GM18502 (cell line): ENCODE results near the gene SUB1.
"Not testable (repeated sequence)": the region's sequence is repeated elsewhere in the genome, so short reads cannot be mapped to it uniquely, and the experiment has no call there.

ENCODE experiments used
- ATAC-seq: cut with Tn5 transposase; IDR thresholded peaks from one replicate; pipeline ENCODE4 v1.9.1; 2021; ENCODE audit warnings: mild to moderate bottlenecking; ENCODE audit not compliant: unreplicated experiment, poor library complexity

SUB1 gene

DNA sequence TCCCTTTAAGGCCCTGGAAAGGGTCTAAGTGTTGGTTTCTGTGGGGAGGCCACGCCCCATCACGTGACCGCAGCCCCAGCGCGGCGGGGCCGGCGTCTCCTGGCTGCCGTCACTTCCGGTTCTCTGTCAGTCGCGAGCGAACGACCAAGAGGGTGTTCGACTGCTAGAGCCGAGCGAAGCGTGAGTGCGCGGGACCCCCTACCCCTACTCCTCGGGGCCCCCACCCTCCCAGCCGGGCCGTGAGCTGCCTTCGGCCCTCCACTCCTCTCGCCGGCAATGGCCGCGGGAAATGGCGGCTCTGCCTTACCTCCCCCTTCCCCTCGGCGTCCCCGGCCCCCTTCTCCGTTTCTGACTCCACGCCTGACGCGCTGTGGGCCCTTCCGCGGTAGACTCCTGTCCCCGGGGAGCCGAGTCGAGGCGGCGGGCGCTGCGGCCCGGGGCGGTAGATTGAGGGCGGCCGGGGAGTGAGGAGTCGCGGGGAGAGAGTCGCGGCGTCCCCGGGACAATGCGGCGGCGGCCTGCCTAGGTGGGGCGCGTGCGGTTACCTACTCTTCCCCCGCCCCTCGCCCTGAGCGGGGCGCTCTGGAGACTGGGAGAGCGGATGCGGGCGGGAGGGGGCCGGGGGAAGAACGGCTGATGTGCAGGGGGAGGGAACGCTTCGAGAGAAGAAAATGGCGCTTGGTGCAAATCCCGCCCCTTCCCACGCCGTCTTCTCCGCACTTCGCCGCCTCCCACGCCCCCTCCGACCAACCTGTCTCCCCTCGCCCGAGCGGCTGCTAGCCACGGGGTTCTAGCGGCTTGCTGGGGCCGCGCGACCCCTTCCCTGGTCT, at the start of gene SUB1:
Gene SUB1 (plus strand): TSS at position 112 of the 830 bp plus-strand sequence. CDS start 2,956 bp downstream, outside the sequence.
- peak; percentile 45 for ATAC-seq

DNA sequence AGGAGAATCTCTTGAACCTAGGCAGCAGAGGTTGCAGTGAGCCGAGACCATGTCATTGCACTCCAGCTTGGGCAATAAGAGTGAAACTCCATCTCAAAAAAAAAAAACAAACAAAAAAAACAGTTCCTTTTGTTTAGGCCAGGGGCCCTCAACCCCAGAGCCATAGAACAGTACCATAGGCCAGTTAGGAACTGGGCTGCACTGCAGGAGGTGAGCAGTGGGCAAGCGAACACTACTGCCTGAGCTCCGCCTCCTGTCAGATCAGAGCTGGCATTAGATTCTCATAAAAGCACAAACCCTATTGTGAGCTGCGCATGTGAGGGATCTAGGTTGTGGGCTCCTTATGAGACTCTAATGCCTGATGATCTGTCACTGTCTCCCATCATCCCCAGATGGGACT, 49.1 kb upstream of the SUB1 start:
- no peak for ATAC-seq

DNA sequence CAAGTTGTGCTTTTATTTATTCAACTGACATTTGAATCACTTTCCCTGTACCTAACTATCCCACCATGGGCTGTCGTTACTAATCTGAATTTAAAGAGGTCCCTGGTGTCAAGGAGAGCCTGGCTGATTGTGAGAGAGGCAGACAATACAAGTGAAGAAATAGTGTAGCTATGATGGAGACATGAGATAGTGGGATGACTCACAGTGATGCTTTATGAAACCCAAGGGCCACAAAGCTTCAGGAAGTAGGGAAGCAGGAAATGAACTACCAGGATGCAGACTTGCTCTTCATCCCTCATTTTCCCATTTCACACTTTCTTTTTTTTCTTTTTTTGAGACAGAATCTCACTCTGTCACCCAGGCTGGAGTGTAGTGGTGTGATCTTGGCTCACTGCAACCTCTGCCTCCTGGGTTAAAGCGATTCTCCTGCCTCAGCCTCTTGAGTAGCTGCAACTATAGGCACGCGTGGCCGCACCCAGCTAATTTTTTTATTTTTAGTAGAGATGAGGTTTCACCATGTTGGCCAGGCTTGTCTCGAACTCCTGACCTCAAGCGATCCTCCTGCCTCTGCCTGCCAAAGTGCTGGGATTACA, 47.8 kb upstream of the SUB1 start:
- peak; percentile 33 for ATAC-seq

DNA sequence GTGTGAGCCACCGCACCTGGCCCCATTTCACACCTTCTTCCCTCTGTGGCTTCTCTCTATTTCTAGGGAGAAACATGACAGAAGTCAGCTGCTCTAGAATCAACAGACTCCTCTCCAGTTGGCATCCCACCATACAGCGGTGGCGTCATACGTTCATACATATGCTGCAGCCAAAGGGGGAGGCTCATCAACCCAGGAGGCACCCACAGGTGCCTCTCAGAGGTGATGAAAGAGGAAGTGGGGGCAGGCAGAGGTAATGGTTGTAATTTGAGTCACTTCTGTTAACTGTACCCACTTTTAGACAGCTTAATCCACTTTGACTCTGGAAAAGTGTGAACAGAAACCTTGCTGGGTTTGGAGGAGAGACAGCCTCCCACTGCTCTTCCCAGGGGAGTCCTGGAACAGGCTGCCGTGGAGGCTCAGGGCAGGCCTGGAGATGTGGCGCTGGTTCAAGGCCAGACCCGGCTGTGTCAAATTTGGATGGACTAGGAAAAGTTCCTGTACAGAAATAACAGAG, 47.3 kb upstream of the SUB1 start:
- peak; percentile 79 for ATAC-seq

DNA sequence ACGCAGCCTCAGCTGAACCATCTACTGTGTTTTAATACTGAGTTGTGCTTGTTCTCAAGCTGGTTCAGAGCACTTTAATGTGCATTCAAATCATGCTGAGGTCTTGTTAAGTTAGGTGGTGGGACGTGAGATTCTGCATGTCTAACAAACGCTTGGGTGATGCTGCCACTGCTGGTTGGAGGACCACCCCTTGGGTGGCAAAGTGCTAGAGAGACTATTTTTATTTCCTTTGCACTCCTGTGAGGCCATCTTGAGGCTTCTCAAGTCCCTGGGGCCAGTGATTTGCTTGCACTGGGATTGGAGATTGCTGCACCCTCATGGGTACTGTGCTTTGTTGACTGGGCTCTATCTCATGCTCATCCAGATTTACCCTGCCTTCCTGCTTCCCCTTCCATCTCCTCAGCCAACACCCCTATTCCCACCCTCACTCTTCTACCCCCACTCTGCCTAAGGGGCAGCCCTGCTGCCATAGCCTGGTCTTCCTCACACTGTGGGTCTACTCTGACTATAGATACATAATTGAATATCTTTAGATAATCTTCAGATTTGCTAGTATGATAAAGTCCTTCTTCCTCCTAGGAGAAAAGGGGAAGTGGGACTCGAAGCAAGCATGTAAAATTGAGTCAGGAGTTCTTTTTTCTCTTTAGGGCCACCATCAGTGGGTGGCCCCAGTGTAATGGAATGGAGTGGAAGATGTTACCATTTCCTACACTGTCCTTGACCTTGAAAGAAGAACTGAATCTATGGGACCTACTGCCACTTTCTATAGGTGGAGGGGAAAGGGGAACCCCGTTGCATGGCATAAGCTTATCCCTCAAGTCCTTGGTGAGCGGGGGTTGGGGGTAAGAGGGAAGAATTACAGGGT, 45.1 kb upstream of the SUB1 start:
- ATAC-seq, result peak; percentile 19

DNA sequence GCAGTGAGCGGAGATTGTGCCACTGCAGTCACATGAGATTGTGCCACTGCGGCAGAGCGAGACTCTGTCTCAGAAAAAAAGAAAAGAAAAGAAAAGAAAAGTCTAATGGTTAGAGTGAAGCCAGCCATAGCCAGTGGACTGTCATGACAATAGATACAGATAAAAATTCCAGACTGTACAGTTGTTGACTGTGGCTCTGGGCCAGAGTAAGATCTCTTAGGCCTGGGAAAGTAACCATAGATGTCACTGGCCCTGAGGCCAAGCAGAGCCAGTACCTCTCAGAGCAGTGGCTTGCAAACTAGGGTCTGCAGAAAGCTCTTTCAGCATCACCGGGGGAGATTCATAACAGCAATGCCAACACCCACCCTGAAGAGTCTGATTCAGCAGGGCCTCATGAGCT, 44.1 kb upstream of the SUB1 start:
- ATAC-seq, result no peak

DNA sequence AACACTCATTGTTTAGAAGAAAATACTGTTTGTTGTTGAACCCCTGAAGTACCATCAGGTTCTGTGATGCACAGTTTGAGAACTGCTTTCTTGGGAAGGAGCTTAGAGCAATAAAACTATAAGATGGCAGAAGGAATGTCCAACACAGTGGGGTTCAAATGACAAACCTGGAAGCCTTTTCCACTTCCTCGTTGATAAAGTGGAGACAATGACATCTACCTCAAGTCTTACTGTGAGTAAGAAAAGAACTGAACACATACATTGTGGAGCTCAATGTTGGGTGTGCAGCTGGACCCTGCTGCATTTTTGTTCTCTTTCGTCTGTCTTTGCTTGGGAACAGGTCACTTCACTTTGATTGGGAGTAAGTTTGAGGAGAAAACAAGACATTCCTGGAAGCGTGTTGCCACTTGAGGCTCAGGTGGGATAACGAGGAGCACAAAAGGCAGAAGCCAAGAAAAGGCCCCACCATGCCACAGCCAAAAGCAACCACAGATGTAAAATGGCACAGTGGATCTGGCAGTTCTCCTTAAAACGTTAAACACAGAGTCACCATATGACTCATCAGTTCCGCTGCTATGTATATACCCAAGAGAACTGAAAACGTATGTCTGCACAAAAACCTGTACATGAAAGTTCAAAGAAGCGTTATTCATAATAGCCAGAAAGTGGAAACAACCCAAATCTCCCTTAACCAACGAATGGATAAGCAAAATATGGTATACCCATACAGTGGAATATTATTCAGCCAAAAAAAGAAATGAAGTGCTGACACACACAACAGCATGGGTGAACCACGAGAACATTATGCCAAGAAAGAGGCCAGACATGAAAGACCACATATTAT, 42.9 kb upstream of the SUB1 start:
- peak; percentile 75 for ATAC-seq

DNA sequence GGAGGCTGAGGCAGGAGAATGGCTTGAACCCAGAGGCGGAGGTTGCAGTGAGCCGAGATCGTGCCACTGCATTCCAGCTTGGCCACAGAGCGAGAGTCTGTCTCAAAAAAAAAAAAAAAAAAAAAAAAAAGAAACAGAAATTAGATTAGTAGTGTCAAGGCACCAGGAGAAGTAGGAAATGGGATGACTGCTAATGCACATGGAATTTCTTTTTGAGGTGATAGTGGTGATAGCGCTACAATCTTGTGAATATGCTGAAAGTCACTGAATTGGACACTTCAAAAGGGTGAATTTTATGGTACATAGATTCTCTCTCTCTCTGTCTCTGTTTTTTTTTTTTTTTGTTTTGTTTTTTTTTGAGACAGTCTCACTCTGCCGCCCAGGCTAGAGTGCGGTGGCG, 42.1 kb upstream of the SUB1 start:
- no peak for ATAC-seq

DNA sequence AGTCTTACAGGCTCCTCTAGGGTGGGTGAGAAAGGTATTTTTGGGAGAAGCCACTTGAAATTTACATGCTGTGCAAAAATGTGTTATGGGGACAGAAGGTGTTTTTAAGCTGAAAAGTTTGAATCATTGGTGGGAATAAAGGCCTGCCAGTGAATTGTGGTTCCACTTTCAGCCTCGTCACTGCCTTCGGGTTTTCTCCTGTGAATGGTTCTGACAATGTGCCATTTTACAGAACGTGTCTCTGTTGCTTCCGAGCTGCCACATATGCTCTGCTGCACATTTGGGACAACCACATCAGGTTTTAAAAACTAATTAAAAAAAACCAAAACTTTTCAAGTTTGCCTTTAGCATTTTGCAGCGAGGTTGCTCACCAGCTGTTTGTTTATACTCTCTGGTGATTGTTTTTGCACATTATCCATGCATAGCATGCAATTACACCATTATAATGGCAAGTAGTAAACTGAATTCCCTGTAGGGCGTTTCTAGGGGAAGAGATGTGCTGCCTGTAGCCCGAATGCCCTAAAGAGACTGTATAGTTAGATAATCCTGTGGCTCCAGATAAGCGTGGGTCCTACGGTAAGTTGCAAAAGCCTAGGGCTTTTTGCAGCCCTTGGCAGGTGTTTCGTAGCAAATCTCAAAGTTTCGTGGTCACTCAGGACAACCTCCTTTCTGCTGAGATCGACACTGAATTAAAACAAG, 40.1 kb upstream of the SUB1 start:
- no peak for ATAC-seq

DNA sequence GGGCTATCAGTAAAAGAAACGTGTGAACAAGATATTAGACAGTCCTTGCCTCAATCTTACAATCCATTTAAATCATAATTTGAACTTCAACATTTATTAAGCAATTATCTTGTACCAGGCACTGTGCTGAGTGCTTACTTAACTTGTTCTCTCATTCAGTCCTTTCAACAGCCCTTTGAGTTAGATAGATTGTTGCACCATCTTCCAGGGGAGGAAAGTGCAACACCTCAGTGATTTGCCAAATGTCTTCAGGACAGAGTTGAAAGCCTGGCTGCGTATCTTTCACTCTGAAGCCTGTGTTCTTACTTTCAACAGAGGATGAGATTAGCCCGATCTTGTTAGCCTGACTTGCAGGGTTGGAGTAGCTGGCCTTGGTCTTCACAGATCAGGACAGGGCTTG, 34.2 kb upstream of the SUB1 start:
- ATAC-seq, result no peak

DNA sequence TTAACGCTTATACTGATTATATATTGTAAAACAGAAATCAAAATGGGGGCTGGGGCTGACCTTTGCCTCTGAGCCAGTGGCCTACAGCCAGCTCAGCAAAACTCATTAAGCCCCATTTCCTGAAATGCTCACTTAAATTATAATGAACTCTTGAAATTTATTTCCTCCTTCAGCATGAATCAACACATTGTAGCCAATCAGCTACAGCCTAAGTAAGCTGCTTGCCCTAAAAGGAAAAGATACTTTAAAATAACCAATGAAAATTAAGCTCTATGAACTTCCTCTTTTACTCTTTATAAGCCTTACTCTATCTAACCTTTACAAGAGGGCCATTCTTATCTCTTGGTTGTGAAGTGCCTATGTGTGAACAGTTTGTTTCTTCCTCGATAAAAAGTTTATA, 33.5 kb upstream of the SUB1 start:
- ATAC-seq, result no peak

DNA sequence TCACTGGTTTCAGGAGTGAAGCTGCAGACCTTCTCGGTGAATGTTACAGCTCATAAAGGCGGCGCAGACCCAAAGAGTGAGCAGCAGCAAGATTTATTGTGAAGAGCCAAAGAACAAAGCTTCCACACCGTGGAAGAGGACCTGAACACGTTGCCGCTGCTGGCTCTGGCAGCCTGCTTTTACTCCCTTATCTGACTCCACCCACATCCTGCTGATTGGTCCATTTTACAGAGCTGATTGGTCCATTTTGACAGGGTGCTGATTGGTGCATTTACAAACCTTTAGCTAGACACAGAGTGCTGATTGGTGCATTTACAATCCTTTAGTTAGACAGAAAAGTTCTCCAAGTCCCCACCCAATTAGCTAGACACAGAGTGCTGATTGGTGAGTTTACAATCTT, 32.9 kb upstream of the SUB1 start:
- ATAC-seq, result not testable (repeated sequence)

DNA sequence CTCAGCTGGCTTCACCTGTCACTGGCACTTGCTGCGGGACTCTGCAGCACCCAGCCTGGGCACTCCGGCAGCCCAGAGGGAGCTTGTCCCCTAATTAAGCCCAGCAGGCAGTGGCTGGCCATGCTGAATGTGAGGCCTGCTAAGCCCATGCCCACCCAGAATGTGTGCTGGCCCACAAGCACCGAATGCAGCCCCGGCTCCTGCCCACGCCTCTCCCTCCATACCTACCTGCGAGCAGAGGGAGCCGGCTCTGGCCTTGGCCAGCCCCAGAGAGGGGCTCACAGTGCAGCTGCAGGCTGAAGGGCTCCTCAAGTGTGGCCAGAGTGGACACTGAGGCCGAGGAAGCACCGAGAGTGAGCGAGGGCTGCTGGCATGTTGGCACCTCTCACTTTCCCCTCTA, 32.4 kb upstream of the SUB1 start:
- ATAC-seq, result no peak

DNA sequence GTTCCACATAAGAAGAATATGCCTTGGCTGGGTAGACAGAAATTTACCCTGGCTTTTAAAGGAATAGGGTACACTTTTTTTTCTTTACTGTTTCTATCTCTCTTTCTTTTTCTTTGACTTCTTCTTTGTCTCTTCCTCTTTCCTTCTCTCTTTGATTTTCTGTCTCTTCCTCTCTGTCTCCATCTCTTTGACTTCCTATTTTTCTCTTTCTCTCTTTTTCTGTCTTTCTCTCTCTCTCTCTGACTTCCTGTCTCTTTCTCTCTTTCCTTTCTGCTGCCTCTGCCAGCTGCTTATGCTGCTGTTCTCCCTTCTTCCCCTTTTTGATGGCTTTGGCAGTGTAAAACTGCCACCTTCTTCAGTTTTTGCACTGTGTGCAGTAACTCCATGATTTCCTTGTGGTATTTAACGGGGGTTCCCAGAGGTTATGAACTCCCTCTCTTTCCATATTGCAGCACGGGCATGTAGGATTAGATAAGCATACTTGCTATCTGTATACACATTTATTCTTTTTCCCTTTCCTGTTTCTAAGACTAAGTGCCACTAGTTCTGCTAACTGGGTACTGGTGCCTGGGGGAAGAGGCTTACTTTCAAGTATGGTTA, 31.1 kb upstream of the SUB1 start:
- not testable (repeated sequence) for ATAC-seq

DNA sequence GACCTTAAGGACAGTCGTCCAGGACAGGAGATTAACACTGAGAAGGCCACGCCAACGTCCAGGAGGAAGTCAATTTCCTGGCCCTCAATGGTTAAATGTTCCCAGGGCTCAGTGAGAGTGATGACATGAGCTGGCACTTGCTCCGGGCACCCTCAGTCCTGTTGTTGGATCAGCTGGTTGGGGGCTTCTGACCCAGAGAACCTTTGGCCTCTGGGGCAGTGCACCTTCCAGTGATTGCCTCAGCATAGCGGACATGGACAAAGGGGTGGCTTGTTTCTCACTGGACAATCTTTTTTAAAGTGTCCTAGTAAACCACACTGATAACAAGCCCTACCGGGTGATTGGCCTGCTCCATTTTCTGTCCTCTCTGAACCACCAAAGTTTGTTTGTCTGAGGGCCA, 28.8 kb upstream of the SUB1 start:
- ATAC-seq, result not testable (repeated sequence)

DNA sequence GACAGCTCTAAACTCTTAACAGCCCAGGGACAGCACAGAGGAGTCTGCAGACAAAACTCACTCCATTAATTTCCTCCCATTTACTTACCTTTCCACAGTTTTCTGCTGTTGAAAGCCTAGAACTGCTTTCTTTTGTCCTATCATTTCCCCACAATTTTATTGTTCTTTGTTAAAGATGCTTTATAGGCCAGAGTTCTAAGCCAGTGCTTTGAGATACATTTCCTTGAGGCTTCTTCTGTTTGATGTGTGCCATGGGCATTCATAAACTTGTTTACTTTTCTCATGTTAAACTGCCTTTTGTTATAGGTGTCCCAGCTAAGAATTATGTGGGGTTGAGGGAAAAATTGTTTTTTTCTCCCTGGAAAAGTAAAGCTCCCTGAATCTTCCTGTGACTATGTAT, 25.9 kb upstream of the SUB1 start:
- no peak for ATAC-seq

DNA sequence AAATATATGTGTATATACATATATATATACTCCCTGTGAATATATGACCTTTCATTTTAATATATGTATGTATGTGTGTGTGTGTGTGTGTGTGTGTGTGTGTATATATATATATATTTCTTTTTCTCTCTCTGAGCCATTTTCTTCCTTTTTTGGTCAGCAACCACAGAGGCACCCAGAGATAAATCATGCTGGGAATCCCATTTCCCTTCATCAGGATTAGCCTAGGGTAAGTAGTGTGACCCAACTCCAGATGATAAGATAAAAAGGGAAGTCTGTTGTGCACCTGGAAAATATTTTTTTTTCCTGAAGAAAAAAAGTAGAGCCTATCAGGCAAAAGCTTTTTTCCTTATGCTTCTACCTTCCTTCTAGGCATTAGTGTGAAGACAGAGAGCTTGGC, 25.4 kb upstream of the SUB1 start:
- no peak for ATAC-seq

DNA sequence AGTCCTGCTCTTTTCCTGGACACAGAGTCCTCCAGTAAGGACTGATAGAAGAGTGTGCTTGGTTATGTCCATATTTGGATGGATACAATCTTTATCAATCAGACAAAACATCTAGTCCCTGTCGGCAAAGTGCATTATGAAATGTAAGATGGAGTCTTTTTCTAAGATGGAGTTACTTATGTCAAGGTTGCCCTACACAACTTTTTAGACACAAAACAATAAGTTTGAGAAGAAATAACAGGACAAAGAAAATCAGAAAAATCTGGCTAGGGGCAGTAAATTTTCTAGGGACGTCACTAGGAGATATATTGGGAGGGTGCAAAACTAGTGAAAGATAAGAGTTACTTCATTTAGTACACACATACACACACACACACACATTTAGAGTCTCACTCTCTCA, 23.3 kb upstream of the SUB1 start:
- ATAC-seq, result no peak

DNA sequence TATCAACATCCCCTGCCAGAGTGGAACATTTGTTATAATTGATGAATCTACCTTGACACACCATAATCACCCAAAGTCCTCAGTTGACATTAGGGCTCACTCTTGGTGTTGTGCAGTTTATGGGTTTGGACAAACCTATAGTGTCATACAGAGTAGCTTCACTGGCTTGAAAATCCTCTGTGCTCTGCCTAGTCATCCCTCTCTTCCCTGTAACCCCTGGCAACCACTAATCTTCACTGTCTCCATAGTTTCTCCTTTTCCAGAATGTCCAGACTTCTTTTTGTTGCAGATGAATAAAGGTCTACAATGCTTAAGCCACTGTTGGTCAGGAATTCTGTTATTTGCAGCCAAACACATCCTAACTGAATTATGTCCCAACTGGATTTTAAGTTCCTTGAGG, 22.5 kb upstream of the SUB1 start:
- no peak for ATAC-seq
